Measurements from ENCODE around the gene PLAGL1.

PLAGL1 gene

GRCh38 chr6:144036835-144037195 is 28.8 kb upstream of the PLAGL1 start:
- TF ChIP-seq, protein P1, sequence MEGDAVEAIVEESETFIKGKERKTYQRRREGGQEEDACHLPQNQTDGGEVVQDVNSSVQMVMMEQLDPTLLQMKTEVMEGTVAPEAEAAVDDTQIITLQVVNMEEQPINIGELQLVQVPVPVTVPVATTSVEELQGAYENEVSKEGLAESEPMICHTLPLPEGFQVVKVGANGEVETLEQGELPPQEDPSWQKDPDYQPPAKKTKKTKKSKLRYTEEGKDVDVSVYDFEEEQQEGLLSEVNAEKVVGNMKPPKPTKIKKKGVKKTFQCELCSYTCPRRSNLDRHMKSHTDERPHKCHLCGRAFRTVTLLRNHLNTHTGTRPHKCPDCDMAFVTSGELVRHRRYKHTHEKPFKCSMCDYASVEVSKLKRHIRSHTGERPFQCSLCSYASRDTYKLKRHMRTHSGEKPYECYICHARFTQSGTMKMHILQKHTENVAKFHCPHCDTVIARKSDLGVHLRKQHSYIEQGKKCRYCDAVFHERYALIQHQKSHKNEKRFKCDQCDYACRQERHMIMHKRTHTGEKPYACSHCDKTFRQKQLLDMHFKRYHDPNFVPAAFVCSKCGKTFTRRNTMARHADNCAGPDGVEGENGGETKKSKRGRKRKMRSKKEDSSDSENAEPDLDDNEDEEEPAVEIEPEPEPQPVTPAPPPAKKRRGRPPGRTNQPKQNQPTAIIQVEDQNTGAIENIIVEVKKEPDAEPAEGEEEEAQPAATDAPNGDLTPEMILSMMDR (IDR thresholded peaks at IDR 0.05; ENCODE audit: low read length, missing control alignments), result no peak

DNA sequence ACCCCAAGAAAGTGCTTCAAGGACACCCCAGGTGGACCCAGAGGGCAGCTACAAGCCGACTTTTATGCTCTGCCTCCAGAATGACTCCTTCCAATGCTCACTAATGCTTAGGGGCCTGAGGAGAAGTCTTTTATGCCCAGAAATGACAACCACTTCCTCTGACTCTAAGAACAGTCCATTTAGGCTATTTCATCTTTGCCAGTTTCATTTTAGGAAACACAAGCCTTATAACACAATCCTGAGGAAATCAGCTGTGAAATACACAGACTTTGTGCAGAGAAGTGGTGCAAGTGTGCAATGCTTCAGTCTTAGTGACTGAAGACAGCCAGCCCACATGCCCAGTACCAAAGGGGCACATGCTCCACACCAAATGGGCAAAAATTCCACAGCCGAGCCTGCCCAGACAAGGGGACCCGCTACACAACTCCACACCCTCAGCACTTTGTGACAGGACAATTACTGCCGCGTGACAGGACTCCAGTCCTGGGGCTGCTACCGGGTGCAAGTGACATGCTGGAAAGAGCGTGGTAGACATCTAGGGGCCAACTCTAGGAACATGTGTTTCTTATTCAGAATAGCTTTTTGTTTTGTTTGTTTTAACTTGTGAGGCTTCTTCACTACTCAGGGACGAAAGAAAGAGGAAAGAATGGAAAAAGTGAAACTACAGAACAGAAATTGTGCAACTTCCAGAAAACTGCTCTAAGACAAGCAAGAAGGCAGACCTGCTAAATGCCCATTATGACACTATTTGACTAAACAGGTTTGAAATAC is 28.2 kb upstream of the PLAGL1 start:
- peak overlapping the region; percentile 30 for H3K4me3 ChIP-seq (replicated peaks; ENCODE audit: low read depth, low read length)
- TF ChIP-seq, protein P1 (IDR thresholded peaks at IDR 0.05; ENCODE audit: low read length, missing control alignments), result no peak
- DNase-seq (ENCODE audit: low read depth), result peak; percentile 39

More at GRCh38 chr6:144036835-144037195, 28.8 kb upstream of the PLAGL1 start:
- no peak overlapping the region for H3K4me3 ChIP-seq (replicated peaks; ENCODE audit: low read depth, low read length)
- no peak for DNase-seq (ENCODE audit: low read depth)

GRCh38 chr6:144035416-144035815 is 27.4 kb upstream of the PLAGL1 start:
- TF ChIP-seq, protein P1 (IDR thresholded peaks at IDR 0.05; ENCODE audit: low read length, missing control alignments), result no peak
- no peak overlapping the region for H3K4me3 ChIP-seq (replicated peaks; ENCODE audit: low read depth, low read length)
- DNase-seq (ENCODE audit: low read depth), result no peak

- TF ChIP-seq, protein P1 (IDR thresholded peaks at IDR 0.05; ENCODE audit: low read length, missing control alignments), result no peak
- no peak overlapping the region for H3K4me3 ChIP-seq (replicated peaks; ENCODE audit: low read depth, low read length)
- DNase-seq (ENCODE audit: low read depth), result peak; percentile 29
Observed at GRCh38 chr6:144033816-144034735, 26.0 kb upstream of the PLAGL1 start.

GRCh38 chr6:144029452-144029851 is 21.4 kb upstream of the PLAGL1 start:
- TF ChIP-seq, protein P1 (IDR thresholded peaks at IDR 0.05; ENCODE audit: low read length, missing control alignments), result no peak
- DNase-seq (ENCODE audit: low read depth), result no peak
- no peak overlapping the region for H3K4me3 ChIP-seq (replicated peaks; ENCODE audit: low read depth, low read length)

DNA sequence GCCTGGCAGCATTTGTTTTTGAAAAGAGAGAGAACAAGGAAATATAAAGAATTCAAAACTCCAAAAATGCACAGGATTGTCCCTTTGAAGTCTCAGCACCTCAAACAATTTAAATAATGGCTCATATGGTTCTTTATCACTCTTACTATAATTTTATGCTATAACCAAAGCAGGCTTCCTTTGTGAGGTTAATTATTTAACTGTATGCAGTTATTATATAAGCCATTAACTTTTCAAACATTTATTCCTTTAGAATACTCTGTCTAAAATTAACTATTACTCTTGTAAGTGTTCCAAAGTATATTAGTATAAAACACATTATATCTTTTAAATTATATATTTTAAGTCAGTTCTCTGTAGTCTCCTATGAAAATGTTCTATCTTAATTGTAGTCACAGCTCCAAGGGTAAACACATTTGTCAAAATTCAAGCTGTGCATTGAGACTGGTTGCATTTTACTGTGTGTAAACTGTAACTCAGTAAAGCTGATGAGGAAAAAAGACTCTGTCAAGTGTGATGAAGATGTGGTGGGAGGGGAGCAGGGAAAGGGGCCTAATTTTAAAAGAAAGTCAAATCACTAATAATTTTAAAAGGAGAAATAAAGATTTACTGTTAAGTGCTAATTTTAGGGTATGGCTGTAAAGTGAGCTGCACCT is 20.0 kb upstream of the PLAGL1 start:
- H3K4me3 ChIP-seq (replicated peaks; ENCODE audit: low read depth, low read length), result no peak overlapping the region
- TF ChIP-seq, protein P1 (IDR thresholded peaks at IDR 0.05; ENCODE audit: low read length, missing control alignments), result no peak
- no peak for DNase-seq (ENCODE audit: low read depth)

Data from fibroblast of pulmonary artery (primary cell).